Measurements from ENCODE around the gene SDK1.

The SDK1 gene

DNA sequence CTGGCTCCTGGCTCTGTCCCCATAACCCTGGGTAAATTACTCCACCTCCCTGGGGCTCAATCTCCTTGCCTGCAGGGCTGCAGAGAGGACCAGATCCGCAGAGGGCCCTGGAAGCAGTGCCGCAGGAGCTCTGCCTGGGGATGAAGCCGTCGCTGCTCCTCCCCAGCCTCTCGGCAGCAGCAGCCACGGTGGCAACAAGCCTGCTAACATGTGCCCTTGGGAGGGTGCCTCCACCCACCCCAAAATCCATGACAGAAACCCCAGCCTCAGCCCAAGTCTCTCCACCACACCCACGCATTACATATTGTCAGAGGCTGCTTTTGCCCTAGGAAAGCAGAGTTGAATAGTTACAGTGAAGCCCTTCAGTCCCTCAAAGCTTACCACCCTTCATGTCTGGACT lies 894.6 kb downstream of the SDK1 start:
- H3K27me3 Mint-ChIP-seq (ENCODE audit: low read depth), result no peaks in the 10 kb centered on the region
- H3K9me3 Mint-ChIP-seq, result no peaks in the 10 kb centered on the region
- peak overlapping the region in 1 of 3 experiments; percentile 49 for H3K27ac Mint-ChIP-seq
- no peak overlapping the region for H3K4me3 Mint-ChIP-seq
- TF ChIP-seq, protein P1, sequence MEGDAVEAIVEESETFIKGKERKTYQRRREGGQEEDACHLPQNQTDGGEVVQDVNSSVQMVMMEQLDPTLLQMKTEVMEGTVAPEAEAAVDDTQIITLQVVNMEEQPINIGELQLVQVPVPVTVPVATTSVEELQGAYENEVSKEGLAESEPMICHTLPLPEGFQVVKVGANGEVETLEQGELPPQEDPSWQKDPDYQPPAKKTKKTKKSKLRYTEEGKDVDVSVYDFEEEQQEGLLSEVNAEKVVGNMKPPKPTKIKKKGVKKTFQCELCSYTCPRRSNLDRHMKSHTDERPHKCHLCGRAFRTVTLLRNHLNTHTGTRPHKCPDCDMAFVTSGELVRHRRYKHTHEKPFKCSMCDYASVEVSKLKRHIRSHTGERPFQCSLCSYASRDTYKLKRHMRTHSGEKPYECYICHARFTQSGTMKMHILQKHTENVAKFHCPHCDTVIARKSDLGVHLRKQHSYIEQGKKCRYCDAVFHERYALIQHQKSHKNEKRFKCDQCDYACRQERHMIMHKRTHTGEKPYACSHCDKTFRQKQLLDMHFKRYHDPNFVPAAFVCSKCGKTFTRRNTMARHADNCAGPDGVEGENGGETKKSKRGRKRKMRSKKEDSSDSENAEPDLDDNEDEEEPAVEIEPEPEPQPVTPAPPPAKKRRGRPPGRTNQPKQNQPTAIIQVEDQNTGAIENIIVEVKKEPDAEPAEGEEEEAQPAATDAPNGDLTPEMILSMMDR (IDR thresholded peaks at IDR 0.05; ENCODE audit: unreplicated experiment in 3 of 3), result no peak
- H3K4me1 Mint-ChIP-seq, result no peaks in the 10 kb centered on the region
- no peaks in the 10 kb centered on the region for H3K36me3 Mint-ChIP-seq (ENCODE audit: low read depth)

DNA sequence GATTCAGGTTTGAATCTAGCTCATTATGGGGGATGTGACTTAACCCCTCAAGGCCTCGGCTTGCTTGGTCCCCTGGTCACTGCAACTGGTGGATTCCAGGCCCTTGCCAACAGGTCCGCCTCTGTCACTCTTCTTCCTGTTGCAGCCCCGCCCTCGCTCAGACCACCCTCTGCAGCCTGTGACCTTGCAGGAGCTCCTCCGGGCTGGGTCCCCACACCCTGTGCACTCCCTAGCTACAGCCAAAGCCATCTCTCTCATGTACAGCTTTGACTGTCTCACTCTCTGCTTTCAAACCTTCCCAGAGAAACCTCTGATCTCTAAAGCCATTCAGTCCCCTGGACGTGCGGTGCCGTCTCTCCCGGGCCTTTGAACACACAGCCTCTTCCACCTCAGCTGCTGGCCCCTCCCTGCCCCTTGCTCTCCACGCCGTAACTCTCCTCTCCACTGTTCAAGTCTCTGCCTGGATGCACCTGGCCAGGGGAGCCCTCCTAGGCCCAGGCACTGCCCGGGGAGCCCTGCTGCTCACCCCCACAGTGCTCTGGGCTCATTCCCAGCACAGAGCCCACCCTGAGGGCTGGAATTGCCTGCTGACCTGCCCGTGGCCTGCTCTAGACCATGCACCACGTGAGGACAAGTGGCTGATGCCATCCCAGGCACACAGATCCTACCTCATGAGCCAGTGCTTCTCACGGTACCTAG lies 895.2 kb downstream of the SDK1 start:
- no peaks in the 10 kb centered on the region for H3K36me3 Mint-ChIP-seq (ENCODE audit: low read depth)
- TF ChIP-seq, protein P1 (IDR thresholded peaks at IDR 0.05; ENCODE audit: unreplicated experiment in 3 of 3), result no peak
- H3K9me3 Mint-ChIP-seq, result no peaks in the 10 kb centered on the region

DNA sequence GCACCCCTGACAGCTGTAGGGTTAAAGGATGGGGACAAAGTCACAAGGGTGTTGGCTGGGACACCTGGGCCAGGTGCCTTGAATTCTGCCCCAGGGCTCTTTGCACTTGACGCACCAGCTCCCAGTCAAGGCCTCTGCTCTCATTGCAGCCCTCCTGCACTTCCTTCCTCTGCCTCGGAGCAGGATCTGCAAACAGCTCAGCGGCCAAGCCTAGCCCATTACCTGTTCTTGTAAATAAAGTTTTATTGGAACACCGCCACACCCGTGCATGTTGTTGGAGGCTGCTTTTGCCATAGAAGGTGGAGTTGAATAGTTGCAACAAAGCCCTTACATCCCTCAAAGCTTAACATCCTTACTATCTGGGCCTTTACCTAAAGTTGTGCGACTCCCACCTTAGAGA lies 897.2 kb downstream of the SDK1 start:
- H3K9me3 Mint-ChIP-seq, result no peaks in the 10 kb centered on the region

More for the DNA sequence above, 895.2 kb downstream of the SDK1 start:
- no peak overlapping the region for H3K4me3 Mint-ChIP-seq
- H3K27ac Mint-ChIP-seq, result peak overlapping the region in 1 of 3 experiments; percentile 49
- H3K27me3 Mint-ChIP-seq (ENCODE audit: low read depth), result no peaks in the 10 kb centered on the region
- no peaks in the 10 kb centered on the region for H3K4me1 Mint-ChIP-seq

DNA sequence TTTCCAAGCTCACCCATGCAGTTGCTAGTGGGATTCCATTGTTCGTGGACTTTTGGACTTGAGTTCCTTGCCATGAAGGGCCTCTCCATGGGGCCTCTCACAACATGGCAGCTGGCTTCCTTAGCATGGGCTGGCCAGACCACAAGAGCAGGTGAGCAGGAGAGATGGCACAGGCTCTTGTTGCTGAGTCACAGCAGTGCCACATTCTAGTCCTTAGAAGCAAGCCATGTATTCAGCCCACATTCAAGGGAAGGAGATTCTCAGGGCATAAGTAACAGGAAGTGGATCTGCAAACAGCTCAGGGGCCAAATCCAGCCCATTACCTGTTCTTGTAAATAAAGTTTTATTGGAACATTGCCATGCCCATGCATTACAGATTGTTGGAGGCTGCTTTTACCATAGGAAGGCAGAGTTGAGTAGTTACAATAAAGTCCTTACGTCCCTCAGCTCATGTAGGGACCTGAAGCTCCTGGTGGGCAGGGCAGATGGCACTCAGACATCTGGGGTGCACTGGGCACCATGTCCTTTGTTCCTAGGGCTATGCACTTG lies 899.6 kb downstream of the SDK1 start:
- Mint-ChIP-seq H3K4me3 (no peak overlapping the region), H3K27me3 (ENCODE audit: low read depth) (no peaks in the 10 kb centered on the region), H3K9me3 (no peaks in the 10 kb centered on the region), H3K4me1 (peaks cover 8% of the 10 kb centered on the region), H3K36me3 (ENCODE audit: low read depth) (no peaks in the 10 kb centered on the region), H3K27ac (no peak overlapping the region)
- TF ChIP-seq, protein P1 (IDR thresholded peaks at IDR 0.05; ENCODE audit: unreplicated experiment in 3 of 3), result no peak

More for the DNA sequence above, 897.2 kb downstream of the SDK1 start:
- Mint-ChIP-seq H3K27me3 (ENCODE audit: low read depth) (no peaks in the 10 kb centered on the region), H3K27ac (no peak overlapping the region), H3K4me1 (no peaks in the 10 kb centered on the region), H3K4me3 (no peak overlapping the region), H3K36me3 (ENCODE audit: low read depth) (no peaks in the 10 kb centered on the region)
- TF ChIP-seq, protein P1 (IDR thresholded peaks at IDR 0.05; ENCODE audit: unreplicated experiment in 3 of 3), result no peak

DNA sequence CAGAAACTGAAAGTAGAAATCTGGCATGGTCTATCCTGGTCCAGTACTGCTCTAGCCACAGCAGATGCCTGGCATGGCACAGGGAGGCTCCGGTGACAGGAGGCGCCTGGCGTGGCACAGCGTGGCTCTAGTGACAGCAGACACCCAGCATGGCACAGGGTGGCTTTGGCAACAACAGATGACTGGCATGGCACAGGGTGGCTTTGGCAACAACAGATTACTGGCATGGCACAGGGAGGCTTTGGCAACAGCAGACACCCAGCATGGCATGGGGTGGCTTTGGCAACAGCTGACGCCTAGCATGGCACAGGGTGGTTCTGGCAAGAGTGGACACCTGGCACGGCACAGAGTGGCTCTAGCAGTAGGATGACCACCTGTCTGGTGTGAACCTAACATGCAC lies 900.5 kb downstream of the SDK1 start:
- no peak overlapping the region for H3K4me3 Mint-ChIP-seq
- H3K36me3 Mint-ChIP-seq (ENCODE audit: low read depth), result no peaks in the 10 kb centered on the region
- H3K9me3 Mint-ChIP-seq, result no peaks in the 10 kb centered on the region
- peaks cover 8% of the 10 kb centered on the region for H3K4me1 Mint-ChIP-seq
- H3K27me3 Mint-ChIP-seq (ENCODE audit: low read depth), result no peaks in the 10 kb centered on the region
- H3K27ac Mint-ChIP-seq, result no peak overlapping the region
- TF ChIP-seq, protein P1 (IDR thresholded peaks at IDR 0.05; ENCODE audit: unreplicated experiment in 3 of 3), result no peak

Measured in nephron (organoid).